Stomach (tissue), 9 donors: Measurements from ENCODE around the gene TRIM32. TPM values are rescaled to one million over a fixed set of nuclear protein-coding genes. Genes with fewer than 3 reads are reported as not detected.

Experiments
- DNase-seq, 2 donors: peaks; one replicate each; pipeline versions ENCODE4 v3.0.0 to v3.0.0-alpha.2; 2013 to 2019
- H3K27ac ChIP-seq, 5 donors: fragments of 200-600 bp in 4 of 5; sonication (generic) in 4 of 5; one replicate each; pipeline ENCODE4 v1.5.1; 2013 to 2019; ENCODE audit warnings: mild to moderate bottlenecking in 1 of 5, moderate library complexity in 1 of 5
- H3K27me3 ChIP-seq, 3 donors: fragments of 200-600 bp; sonication (generic); one replicate each; pipeline ENCODE4 v1.5.1; 2017 to 2019; ENCODE audit warnings: mixed run types in 1 of 3
- H3K36me3 ChIP-seq, 4 donors: fragments of 200-600 bp; sonication (generic); 1 replicate in 3 of 4; 2 replicates in 1 of 4; pipeline ENCODE4 v1.5.1; 2016 to 2019
- H3K4me1 ChIP-seq, 4 donors: fragments of 200-600 bp; sonication (generic); one replicate each; pipeline ENCODE4 v1.5.1; 2016 to 2019
- H3K4me3 ChIP-seq, 4 donors: fragments of 200-600 bp; sonication (generic) in 3 of 4; one replicate each; pipeline ENCODE4 v1.5.1; 2016 to 2019; ENCODE audit warnings: mild to moderate bottlenecking in 1 of 4
- H3K9me3 ChIP-seq, 4 donors: fragments of 200-600 bp; sonication (generic); one replicate each; pipeline ENCODE4 v1.5.1; 2016 to 2019
- CTCF ChIP-seq, 7 experiments: fragments of 450-650 bp in 4 of 7; fragments of 200-600 bp in 3 of 7; sonication (generic) in 3 of 7; IDR thresholded peaks; one replicate each; pipeline ENCODE4 v1.5.1; 2016 to 2019; ENCODE audit warnings: antibody characterized with exemption in 7 of 7, control low read depth in 2 of 7, mild to moderate bottlenecking in 1 of 7
- EP300 ChIP-seq: sonication (generic); formaldehyde crosslinking; IDR thresholded peaks from one replicate; pipeline ENCODE4 v1.6.1; 2017; ENCODE audit warnings: antibody characterized with exemption
- POLR2A ChIP-seq, 4 donors: fragments of 450-650 bp; IDR thresholded peaks; one replicate each; pipeline ENCODE4 v1.6.1; 2016; ENCODE audit warnings: antibody characterized with exemption in 4 of 4, control low read depth in 2 of 4, mild to moderate bottlenecking in 1 of 4, moderate library complexity in 1 of 4
- POLR2AphosphoS5 ChIP-seq, 3 donors: sonication (generic); formaldehyde crosslinking; IDR thresholded peaks; one replicate each; pipeline ENCODE4 v1.6.1; 2016; ENCODE audit warnings: antibody characterized with exemption in 3 of 3
- WGBS, 5 donors: extraction: QIAGEN DNeasy Blood & Tissue Kit in 3 of 5; methylation state at CpG; one replicate each; pipeline versions ENCODE4 v1.1.5 to v1.1.7; 2013 to 2018; 5-methylcytosine and 5-hydroxymethylcytosine counted together
- intact Hi-C: fragments of 100-400 bp; cut with DNase I; formaldehyde crosslinking; loops from one replicate; pipeline ENCODE4 v1.15.1; 2023; ENCODE audit warnings: low total_unique reads
- polyA plus RNA-seq, 3 donors: library from polyadenylated mRNA; stranded (reverse); fragments of 200-250 nt; gene quantifications; one replicate each; pipeline ENCODE4 v1.2.3, GENCODE V29; 2013
- total RNA-seq, 5 donors: library from RNA; depleted of rRNA; stranded (reverse); fragments of >200 nt; gene quantifications; one replicate each; pipeline versions ENCODE4 v1.1.0 to v1.2.3, GENCODE V29; 2014 to 2016
- donor health status: healthy with polysubstance abuse.
- donor health status: Bipolar disorder and iron deficiency.
- donor health status: healthy.

TRIM32 gene
- total and polyA plus RNA-seq, 8 donors, result 2.3 to 24.9 (median 6.3) TPM

DNA sequence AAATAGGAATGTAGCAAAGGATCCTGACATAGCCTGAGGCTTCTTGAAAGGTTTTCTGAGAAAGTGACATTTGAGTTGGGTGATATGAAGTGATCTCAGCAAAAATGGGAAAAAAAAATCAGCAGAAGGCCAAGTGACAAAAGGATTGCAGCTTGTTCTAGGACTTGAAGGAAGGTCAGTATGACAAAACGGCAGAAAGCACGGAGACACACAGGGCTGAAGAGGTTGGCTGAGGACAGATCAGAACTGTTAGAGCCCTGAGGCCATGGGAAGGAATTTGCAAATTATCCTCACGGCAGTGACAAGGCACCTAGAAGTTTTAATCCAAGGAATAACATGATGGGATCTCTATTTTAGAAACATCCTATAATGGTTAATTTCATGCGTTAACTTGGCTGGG lies 31.0 kb downstream of the TRIM32 start:
- Histone ChIP-seq H3K4me1 (no peaks in the 10 kb centered on the region), H3K27ac (no peak overlapping the region), H3K4me3 (no peak overlapping the region), H3K27me3 (no peaks in the 10 kb centered on the region), H3K36me3 (no peaks in the 10 kb centered on the region), H3K9me3 (no peaks in the 10 kb centered on the region)
- 89 to 96% (median 92%) methylated on average over 4 of the region's 4 CpGs for whole genome bisulfite sequencing, 5 donors
- no peak for DNase-seq
- intact Hi-C loops, result no loop called here
- TF ChIP-seq CTCF (IDR thresholded peaks at IDR 0.05) (no peak), EP300 (no peak), POLR2A (IDR thresholded peaks at IDR 0.05) (no peak), POLR2AphosphoS5 (IDR thresholded peaks at IDR 0.05) (no peak)

DNA sequence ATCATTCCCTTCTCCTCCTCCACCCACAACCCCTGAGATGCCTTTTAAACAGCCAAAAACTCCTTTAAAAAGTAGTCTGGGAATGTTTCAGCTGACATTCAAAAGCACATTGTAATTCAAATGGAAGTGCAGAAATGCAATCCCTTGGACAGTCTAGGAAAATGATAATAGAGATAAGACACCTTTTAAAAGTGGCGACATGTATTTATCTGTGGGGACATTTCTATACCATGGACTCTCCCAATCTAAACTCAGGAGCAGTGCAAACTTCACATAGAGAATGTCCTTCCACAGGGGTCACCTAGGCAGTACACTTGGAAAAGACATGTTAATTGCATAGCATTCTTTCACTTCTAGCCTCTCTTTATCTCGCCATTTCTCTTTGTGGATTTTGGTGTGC lies 33.0 kb downstream of the TRIM32 start:
- Histone ChIP-seq H3K27ac (no peak overlapping the region), H3K36me3 (no peaks in the 10 kb centered on the region), H3K4me1 (no peaks in the 10 kb centered on the region), H3K9me3 (no peaks in the 10 kb centered on the region), H3K27me3 (no peaks in the 10 kb centered on the region), H3K4me3 (no peak overlapping the region)
- DNase-seq, result no peak
- TF ChIP-seq EP300, result no peak
- TF ChIP-seq POLR2AphosphoS5 (IDR thresholded peaks at IDR 0.05), result no peak
- TF ChIP-seq CTCF (IDR thresholded peaks at IDR 0.05), result no peak
- no peak for TF ChIP-seq POLR2A (IDR thresholded peaks at IDR 0.05)
- intact Hi-C loops, result no loop called here
- WGBS, 5 donors, result 40 to 70% (median 68%) methylated on average over 2 of the region's 2 CpGs

GRCh38 chr9:116721411-116721810 lies 34.3 kb downstream of the TRIM32 start:
- Histone ChIP-seq H3K9me3 (no peaks in the 10 kb centered on the region), H3K27me3 (no peaks in the 10 kb centered on the region), H3K27ac (no peak overlapping the region), H3K36me3 (peaks cover 0 to 4% (median 0%) of the 10 kb centered on the region in 4 donors), H3K4me1 (no peaks in the 10 kb centered on the region), H3K4me3 (no peak overlapping the region)
- WGBS, 5 donors, result 88 to 96% (median 91%) methylated on average over 3 of the region's 3 CpGs
- DNase-seq, result no peak
- TF ChIP-seq CTCF (IDR thresholded peaks at IDR 0.05) (no peak), POLR2A (IDR thresholded peaks at IDR 0.05) (no peak), POLR2AphosphoS5 (IDR thresholded peaks at IDR 0.05) (no peak), EP300 (no peak)
- intact Hi-C loops, result no loop called here

DNA sequence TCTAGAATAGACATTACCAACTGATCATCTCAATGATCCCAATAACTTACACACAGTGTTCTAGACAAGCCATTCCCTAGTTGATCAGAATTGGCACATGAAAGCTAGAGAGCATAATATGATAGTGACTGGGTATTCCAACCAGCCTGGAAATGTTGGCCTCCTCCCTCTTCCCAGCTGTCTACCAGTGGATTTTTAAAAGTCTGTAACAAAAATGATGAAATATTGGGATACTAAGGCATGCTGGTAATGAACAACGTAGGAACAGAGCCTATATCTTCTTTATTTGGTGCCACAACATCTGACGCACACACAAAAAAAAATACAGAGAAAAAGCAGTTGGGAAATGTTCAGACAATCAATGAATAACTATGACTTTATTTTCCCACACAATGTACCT lies 34.8 kb downstream of the TRIM32 start:
- DNase-seq, result no peak
- no peaks in the 10 kb centered on the region for H3K27me3 ChIP-seq
- WGBS, 5 donors, result 44 to 91% (median 72%) methylated on average over 2 of the region's 2 CpGs
- no peaks in the 10 kb centered on the region for H3K9me3 ChIP-seq
- TF ChIP-seq POLR2AphosphoS5 (IDR thresholded peaks at IDR 0.05), result no peak
- no peak for TF ChIP-seq CTCF (IDR thresholded peaks at IDR 0.05)
- intact Hi-C loops, result no loop called here
- H3K4me3 ChIP-seq, result no peak overlapping the region
- H3K27ac ChIP-seq, result no peak overlapping the region
- peaks cover 0 to 4% (median 0%) of the 10 kb centered on the region in 4 donors for H3K36me3 ChIP-seq
- H3K4me1 ChIP-seq, result no peaks in the 10 kb centered on the region
